CD4-positive, alpha-beta T cell treated with Interleukin-1 beta for 1 hour (primary cell): ENCODE data around the gene GALNT3.

Experiments
- DNase-seq, 2 donors: peaks; one replicate each; pipeline ENCODE4 v3.0.0-alpha.2; 2020 to 2022

The GALNT3 gene

GRCh38 chr2:165795011-165795410 is 964 bp upstream of the GALNT3 start:
- DNase-seq: no peak

DNA sequence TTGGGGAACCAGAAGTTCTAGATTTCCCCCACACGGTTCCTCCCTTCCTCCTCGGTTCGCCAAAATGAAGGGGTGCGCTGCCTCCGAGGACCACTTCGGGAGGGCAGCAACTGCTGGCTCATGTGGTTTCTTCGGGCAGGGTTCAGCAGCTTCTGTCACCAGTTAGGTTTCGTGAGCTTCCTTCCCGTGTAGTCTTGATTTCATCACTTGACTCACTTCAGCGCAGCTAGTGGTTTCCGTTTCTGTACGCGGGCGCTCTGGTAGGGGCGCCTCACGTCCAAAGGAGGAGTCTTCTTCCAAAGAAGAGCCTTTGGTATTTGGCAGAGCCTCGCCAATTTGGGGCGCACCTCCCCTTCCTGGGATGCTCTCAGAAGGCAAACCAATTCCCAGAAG is 485 bp upstream of the GALNT3 start:
- DNase-seq: peak; percentile 62 to 75

DNA sequence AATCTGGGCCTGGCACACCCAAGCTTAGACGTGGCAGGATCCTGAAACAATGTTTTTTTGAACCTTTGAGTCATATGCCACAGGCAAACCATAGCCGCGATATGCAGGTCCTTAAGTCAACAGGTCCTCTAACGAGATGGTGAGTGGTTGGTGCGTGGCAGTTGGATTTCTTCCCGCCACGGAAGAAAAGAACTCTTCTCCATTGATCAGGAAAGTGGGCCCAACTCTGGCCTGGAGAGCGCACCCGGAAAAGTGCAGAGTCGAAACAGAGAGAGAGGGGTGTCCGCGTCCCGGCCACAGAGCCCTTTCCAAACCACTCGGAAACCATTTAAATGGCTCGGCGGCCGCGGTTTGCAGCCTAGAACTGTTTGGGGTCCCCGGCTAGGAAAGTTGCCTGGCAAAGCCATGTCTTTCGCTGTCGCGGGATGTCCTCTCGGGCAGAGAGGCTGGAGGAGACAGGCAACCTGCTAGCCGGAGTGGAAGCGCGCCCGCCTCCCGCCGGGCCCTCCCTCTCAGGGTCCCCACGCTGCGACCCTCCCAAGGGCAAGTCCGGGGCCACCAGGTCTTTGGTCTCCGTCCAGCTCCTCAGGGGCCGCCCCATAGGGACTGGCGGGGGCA is 777 bp downstream of the GALNT3 start:
- DNase-seq: peak in 1 of 2 donors; percentile 3

GRCh38 chr2:165792104-165792454 is 2.0 kb downstream of the GALNT3 start:
- no peak for DNase-seq

DNA sequence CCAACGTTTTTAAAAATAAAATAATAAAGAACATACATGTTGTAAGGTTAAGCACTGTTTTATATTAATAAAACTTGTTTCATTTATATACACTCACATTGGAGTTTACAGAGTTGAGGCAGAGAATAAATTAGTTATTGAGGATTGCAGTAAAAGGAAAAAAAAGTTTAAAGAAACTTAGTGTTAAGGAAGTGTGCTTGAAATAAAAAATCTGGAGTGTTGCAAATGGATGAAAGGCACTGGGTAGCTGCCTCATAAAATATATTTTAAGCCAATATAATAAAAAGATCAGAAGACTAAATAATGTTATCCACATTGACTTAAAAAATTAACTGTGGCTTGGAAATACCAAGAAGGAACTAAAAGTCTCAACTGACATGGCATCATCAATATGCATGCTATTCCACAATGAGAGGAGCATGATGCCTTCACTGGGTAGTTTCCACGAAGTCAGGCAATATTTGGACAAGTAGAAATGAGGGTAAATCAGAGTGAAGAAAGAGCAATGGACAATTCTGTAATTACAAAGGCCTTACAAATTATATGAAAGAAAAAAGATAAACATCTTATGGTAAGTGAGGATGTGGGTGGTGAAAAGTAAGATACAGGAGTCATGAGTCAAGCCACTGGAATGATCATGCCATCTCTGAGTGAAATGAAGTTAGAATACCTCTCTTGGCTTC is 2.5 kb downstream of the GALNT3 start:
- DNase-seq: no peak

- no peak for DNase-seq
Measured at GRCh38 chr2:165790466-165790865, 3.6 kb downstream of the GALNT3 start.

DNA sequence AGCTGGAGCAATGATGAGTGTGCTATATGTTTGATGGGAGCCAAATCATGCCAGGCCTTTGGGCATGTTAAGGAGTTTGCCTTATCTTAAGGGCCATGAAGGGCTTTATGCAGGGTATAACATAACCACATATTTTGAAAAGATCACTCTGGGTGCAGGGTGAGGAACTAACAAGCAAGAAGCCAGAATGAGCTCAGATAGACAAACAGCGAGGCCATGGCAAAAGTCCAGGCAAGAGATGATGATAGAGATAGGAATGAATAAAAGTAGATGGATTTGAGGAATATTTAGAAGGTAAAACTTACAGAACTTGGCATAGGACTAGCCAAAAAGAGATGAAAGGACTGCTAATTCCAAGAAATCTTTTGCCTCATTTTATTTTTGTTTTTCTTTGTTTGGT is 6.7 kb downstream of the GALNT3 start:
- no peak for DNase-seq

GRCh38 chr2:165779706-165780105 is 14.3 kb downstream of the GALNT3 start:
- no peak for DNase-seq

GRCh38 chr2:165778653-165779451 is 15.2 kb downstream of the GALNT3 start:
- no peak for DNase-seq

DNA sequence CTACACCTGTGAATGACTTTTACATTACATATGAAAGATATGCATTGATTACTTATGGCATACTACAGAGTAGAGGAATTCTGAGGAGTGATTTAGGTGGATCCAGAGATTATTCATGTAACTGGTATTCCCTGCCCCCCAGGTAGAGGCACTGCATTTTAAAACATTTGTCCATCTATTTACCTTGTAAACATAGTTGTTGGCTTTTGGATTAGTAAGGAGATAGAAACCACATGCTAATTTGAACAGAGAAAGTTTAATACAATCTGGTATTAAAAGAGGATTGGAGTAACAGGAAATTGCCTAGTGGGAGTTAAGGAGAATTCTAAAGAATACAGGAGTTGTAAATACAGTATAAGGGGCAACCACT is 15.9 kb downstream of the GALNT3 start:
- no peak for DNase-seq

- peak in 1 of 2 donors; percentile 18 for DNase-seq
Measured at GRCh38 chr2:165777522-165778186, 16.4 kb downstream of the GALNT3 start.

DNA sequence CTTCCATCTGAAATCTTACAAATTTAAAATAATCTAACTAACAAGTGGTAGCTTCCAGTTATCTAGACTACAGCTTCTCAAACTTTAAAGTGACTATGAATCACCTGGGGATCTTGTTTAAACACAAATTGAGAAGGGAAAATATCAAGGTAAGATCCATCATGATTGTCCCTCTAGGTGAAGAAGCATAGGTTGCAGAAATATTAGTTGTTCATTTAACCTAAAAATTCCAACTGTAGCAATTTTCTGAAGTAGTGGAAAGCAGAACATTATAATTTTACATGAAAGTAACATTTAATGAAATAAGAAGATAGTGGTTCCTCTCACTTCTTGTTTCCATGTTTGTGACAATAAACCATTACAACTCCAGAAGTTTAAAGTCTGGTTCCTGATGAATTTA is 17.3 kb downstream of the GALNT3 start:
- DNase-seq: no peak

GRCh38 chr2:165776013-165776412 is 18.0 kb downstream of the GALNT3 start:
- DNase-seq: no peak

GRCh38 chr2:165773684-165774083 is 20.4 kb downstream of the GALNT3 start:
- no peak for DNase-seq

GRCh38 chr2:165772183-165772582 is 21.9 kb downstream of the GALNT3 start:
- DNase-seq: no peak

GRCh38 chr2:165766326-165766927 is 27.6 kb downstream of the GALNT3 start:
- DNase-seq: no peak

DNA sequence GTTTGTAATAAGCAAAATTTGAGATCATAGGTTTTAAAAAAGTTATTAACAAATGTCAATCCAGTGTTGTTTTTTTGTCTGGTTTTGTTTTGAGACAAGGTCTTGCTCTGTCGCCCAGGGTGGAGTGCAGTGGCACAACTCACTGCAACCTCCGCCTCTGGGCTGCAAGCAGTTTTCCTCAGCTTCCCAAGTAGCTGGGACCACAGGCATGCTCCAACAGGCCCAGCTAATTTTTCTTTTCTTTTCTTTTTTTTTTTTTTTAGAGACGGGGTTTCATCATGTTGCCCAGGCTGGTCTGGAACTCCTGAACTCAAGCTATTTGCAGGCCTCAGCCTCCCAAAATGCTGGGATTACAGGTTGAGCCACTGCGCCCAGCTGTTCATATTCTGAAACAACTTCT is 31.3 kb downstream of the GALNT3 start:
- no peak for DNase-seq

GRCh38 chr2:165757906-165758675 is 36.0 kb downstream of the GALNT3 start:
- no peak for DNase-seq

GRCh38 chr2:165746501-165746900 is 47.5 kb downstream of the GALNT3 start:
- DNase-seq: no peak

DNA sequence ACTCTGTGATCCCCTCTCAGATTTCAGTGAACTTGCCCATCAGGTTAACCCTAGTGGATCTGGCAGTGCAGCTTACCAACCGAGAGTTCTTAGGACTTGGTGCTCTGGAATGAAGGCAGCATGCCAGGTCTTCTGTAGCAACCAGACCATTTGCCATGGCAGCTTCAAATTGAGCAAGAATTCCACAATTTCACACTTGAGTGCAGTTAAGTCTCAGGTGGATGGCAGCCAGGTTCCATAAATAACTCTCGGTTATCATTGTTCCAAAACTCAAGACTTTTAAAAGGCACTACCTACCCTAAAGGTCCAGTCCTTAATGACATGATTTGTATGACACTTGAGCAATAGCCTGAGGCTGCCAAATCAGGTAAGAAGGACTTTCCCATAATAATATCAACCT is 48.1 kb downstream of the GALNT3 start:
- no peak for DNase-seq

GRCh38 chr2:165743442-165743841 is 50.6 kb downstream of the GALNT3 start:
- DNase-seq: peak in 1 of 2 donors; percentile 0

DNA sequence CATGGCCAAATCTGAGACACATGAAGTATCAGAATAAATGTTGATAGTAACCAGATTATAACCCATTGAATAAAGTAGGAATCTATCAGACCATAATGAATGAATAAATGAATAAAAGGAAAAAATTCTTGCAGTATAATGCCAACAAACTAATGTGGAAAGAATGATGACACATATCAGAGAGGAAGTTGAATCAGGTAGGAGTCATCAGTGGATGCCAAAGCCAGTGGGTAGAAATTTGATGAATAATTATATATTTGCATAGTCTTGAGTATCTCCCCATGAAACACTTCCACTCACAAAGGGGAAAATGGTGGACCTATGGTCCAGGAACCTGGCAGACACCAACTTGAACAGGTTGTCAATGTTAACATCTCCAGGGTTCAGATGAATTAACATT is 68.6 kb downstream of the GALNT3 start:
- no peak for DNase-seq
